Measurements from ENCODE around the gene DOP1A.
A peak's percentile ranks its signal among the peaks of the same experiment; 100 is the strongest.

DOP1A gene

GRCh38 chr6:83067448-83068439 lies at the start of gene DOP1A:
DOP1A (plus strand) TSS chr6:83067671; CDS start chr6:83096978, 29,307 bp downstream.
- H3K4me3 ChIP-seq (ENCODE audit: low read depth, low read length): peak within 1 kb of the TSS; percentile 95
- H3K36me3 ChIP-seq (ENCODE audit: insufficient read depth, low read length): no peaks in the 10 kb centered on the region
- H3K79me2 ChIP-seq (ENCODE audit: control insufficient read depth, insufficient read depth, low read length, unreplicated experiment): peaks cover 25% of the 10 kb centered on the region
- peak within 1 kb of the TSS; percentile 96 for H2AFZ ChIP-seq (ENCODE audit: low read length, unreplicated experiment)
- H3K27me3 ChIP-seq (ENCODE audit: insufficient read depth, low read length): no peaks in the 10 kb centered on the region
- peaks cover 25% of the 10 kb centered on the region for H3K4me1 ChIP-seq (ENCODE audit: control insufficient read depth, insufficient read depth, low read length, unreplicated experiment)
- H3K27ac ChIP-seq (ENCODE audit: low read depth, low read length): 0 out of 2 replicates have a peak within 1 kb of the TSS, but pooled peaks have one; percentile 18

- H3K27ac ChIP-seq (ENCODE audit: low read depth, low read length): no peak overlapping the region
- no peaks in the 10 kb centered on the region for H3K79me2 ChIP-seq (ENCODE audit: control insufficient read depth, insufficient read depth, low read length, unreplicated experiment)
- H3K27me3 ChIP-seq (ENCODE audit: insufficient read depth, low read length): no peaks in the 10 kb centered on the region
- H3K4me1 ChIP-seq (ENCODE audit: control insufficient read depth, insufficient read depth, low read length, unreplicated experiment): no peaks in the 10 kb centered on the region
- no peak overlapping the region for H3K4me3 ChIP-seq (ENCODE audit: low read depth, low read length)
- no peak overlapping the region for H2AFZ ChIP-seq (ENCODE audit: low read length, unreplicated experiment)
- no peaks in the 10 kb centered on the region for H3K36me3 ChIP-seq (ENCODE audit: insufficient read depth, low read length)
These were observed 47.7 kb upstream of the DOP1A start for GRCh38 chr6:83019741-83020140.

- Histone ChIP-seq H2AFZ (ENCODE audit: low read length, unreplicated experiment) (no peak overlapping the region), H3K4me3 (ENCODE audit: low read depth, low read length) (no peak overlapping the region), H3K27me3 (ENCODE audit: insufficient read depth, low read length) (no peaks in the 10 kb centered on the region), H3K4me1 (ENCODE audit: control insufficient read depth, insufficient read depth, low read length, unreplicated experiment) (no peaks in the 10 kb centered on the region), H3K36me3 (ENCODE audit: insufficient read depth, low read length) (no peaks in the 10 kb centered on the region; the same call in 1 of the 2 replicates), H3K79me2 (ENCODE audit: control insufficient read depth, insufficient read depth, low read length, unreplicated experiment) (no peaks in the 10 kb centered on the region), H3K27ac (ENCODE audit: low read depth, low read length) (no peak overlapping the region)
These were observed 35.8 kb upstream of the DOP1A start for GRCh38 chr6:83031689-83032088.

DNA sequence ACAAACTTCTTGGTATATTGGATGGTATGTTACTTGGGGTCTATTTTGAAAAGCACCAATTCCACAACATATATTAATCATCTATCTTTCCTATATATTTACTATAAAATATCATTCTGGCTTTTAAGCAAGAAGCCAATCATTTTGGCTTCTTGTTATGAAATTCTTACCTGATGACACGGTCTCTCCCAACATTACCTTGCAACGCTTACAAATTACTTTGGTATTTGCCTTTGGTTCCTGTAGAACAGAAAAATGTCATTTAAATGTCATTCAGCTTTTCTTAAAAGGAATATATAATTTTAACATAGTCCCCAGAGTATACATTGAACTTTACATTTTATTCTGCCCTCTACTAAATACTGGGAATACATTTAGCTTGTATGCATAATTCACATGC lies 29.2 kb upstream of the DOP1A start:
- no peak overlapping the region for H2AFZ ChIP-seq (ENCODE audit: low read length, unreplicated experiment)
- no peaks in the 10 kb centered on the region for H3K36me3 ChIP-seq (ENCODE audit: insufficient read depth, low read length)
- no peak overlapping the region for H3K4me3 ChIP-seq (ENCODE audit: low read depth, low read length)
- H3K4me1 ChIP-seq (ENCODE audit: control insufficient read depth, insufficient read depth, low read length, unreplicated experiment): no peaks in the 10 kb centered on the region
- no peak overlapping the region for H3K27ac ChIP-seq (ENCODE audit: low read depth, low read length)
- H3K79me2 ChIP-seq (ENCODE audit: control insufficient read depth, insufficient read depth, low read length, unreplicated experiment): no peaks in the 10 kb centered on the region
- no peaks in the 10 kb centered on the region for H3K27me3 ChIP-seq (ENCODE audit: insufficient read depth, low read length)

GRCh38 chr6:83042467-83043053 lies 24.9 kb upstream of the DOP1A start:
- H3K36me3 ChIP-seq (ENCODE audit: insufficient read depth, low read length): no peaks in the 10 kb centered on the region
- no peak overlapping the region for H2AFZ ChIP-seq (ENCODE audit: low read length, unreplicated experiment)
- no peak overlapping the region for H3K4me3 ChIP-seq (ENCODE audit: low read depth, low read length)
- H3K27me3 ChIP-seq (ENCODE audit: insufficient read depth, low read length): no peaks in the 10 kb centered on the region
- no peak overlapping the region for H3K27ac ChIP-seq (ENCODE audit: low read depth, low read length)
- H3K4me1 ChIP-seq (ENCODE audit: control insufficient read depth, insufficient read depth, low read length, unreplicated experiment): no peaks in the 10 kb centered on the region
- no peaks in the 10 kb centered on the region for H3K79me2 ChIP-seq (ENCODE audit: control insufficient read depth, insufficient read depth, low read length, unreplicated experiment)

GRCh38 chr6:83044091-83044768 lies 23.2 kb upstream of the DOP1A start:
- no peaks in the 10 kb centered on the region for H3K36me3 ChIP-seq (ENCODE audit: insufficient read depth, low read length)
- H3K4me1 ChIP-seq (ENCODE audit: control insufficient read depth, insufficient read depth, low read length, unreplicated experiment): no peaks in the 10 kb centered on the region
- H3K4me3 ChIP-seq (ENCODE audit: low read depth, low read length): no peak overlapping the region
- H3K27me3 ChIP-seq (ENCODE audit: insufficient read depth, low read length): no peaks in the 10 kb centered on the region
- no peak overlapping the region for H3K27ac ChIP-seq (ENCODE audit: low read depth, low read length)
- no peak overlapping the region for H2AFZ ChIP-seq (ENCODE audit: low read length, unreplicated experiment)
- no peaks in the 10 kb centered on the region for H3K79me2 ChIP-seq (ENCODE audit: control insufficient read depth, insufficient read depth, low read length, unreplicated experiment)

- H2AFZ ChIP-seq (ENCODE audit: low read length, unreplicated experiment): no peak overlapping the region
- no peaks in the 10 kb centered on the region for H3K79me2 ChIP-seq (ENCODE audit: control insufficient read depth, insufficient read depth, low read length, unreplicated experiment)
- no peaks in the 10 kb centered on the region for H3K27me3 ChIP-seq (ENCODE audit: insufficient read depth, low read length)
- no peak overlapping the region for H3K27ac ChIP-seq (ENCODE audit: low read depth, low read length)
- no peaks in the 10 kb centered on the region for H3K36me3 ChIP-seq (ENCODE audit: insufficient read depth, low read length)
- H3K4me1 ChIP-seq (ENCODE audit: control insufficient read depth, insufficient read depth, low read length, unreplicated experiment): no peaks in the 10 kb centered on the region
- no peak overlapping the region for H3K4me3 ChIP-seq (ENCODE audit: low read depth, low read length)
These were observed 20.3 kb upstream of the DOP1A start for GRCh38 chr6:83047065-83047754.

GRCh38 chr6:83051377-83052172 lies 15.9 kb upstream of the DOP1A start:
- Histone ChIP-seq H3K36me3 (ENCODE audit: insufficient read depth, low read length) (no peaks in the 10 kb centered on the region), H3K4me1 (ENCODE audit: control insufficient read depth, insufficient read depth, low read length, unreplicated experiment) (peaks cover 3% of the 10 kb centered on the region)

GRCh38 chr6:83053678-83054077 lies 13.8 kb upstream of the DOP1A start:
- no peak overlapping the region for H2AFZ ChIP-seq (ENCODE audit: low read length, unreplicated experiment)
- no peaks in the 10 kb centered on the region for H3K27me3 ChIP-seq (ENCODE audit: insufficient read depth, low read length)
- no peaks in the 10 kb centered on the region for H3K79me2 ChIP-seq (ENCODE audit: control insufficient read depth, insufficient read depth, low read length, unreplicated experiment)
- H3K4me1 ChIP-seq (ENCODE audit: control insufficient read depth, insufficient read depth, low read length, unreplicated experiment): peaks cover 3% of the 10 kb centered on the region
- no peak overlapping the region for H3K27ac ChIP-seq (ENCODE audit: low read depth, low read length)
- H3K4me3 ChIP-seq (ENCODE audit: low read depth, low read length): no peak overlapping the region
- H3K36me3 ChIP-seq (ENCODE audit: insufficient read depth, low read length): no peaks in the 10 kb centered on the region

More at GRCh38 chr6:83051377-83052172, 15.9 kb upstream of the DOP1A start:
- Histone ChIP-seq H2AFZ (ENCODE audit: low read length, unreplicated experiment) (no peak overlapping the region), H3K27ac (ENCODE audit: low read depth, low read length) (no peak overlapping the region), H3K79me2 (ENCODE audit: control insufficient read depth, insufficient read depth, low read length, unreplicated experiment) (no peaks in the 10 kb centered on the region), H3K4me3 (ENCODE audit: low read depth, low read length) (no peak overlapping the region), H3K27me3 (ENCODE audit: insufficient read depth, low read length) (no peaks in the 10 kb centered on the region)
